Renal pelvis (tissue), 4 donors: Measurements from ENCODE around the gene EMP2. TPM values are rescaled to one million over a fixed set of nuclear protein-coding genes. Genes with fewer than 3 reads are reported as not detected.
"Not testable (repeated sequence)": the region's sequence is repeated elsewhere in the genome, so short reads cannot be mapped to it uniquely, and the experiment has no call there.

Source experiments
- DNase-seq: peaks from one replicate; pipeline ENCODE4 v3.0.0-alpha.2; 2013
- polyA plus RNA-seq, 3 donors: library from polyadenylated mRNA; unstranded; fragments of 120-200 nt; gene quantifications; one replicate each; pipeline ENCODE4 v1.2.1, GENCODE V29; 2013; ENCODE audit not compliant: insufficient read length in 3 of 3

EMP2 gene
- polyA plus RNA-seq, 3 donors: 18.1 to 22.7 (median 20.4) TPM

DNA sequence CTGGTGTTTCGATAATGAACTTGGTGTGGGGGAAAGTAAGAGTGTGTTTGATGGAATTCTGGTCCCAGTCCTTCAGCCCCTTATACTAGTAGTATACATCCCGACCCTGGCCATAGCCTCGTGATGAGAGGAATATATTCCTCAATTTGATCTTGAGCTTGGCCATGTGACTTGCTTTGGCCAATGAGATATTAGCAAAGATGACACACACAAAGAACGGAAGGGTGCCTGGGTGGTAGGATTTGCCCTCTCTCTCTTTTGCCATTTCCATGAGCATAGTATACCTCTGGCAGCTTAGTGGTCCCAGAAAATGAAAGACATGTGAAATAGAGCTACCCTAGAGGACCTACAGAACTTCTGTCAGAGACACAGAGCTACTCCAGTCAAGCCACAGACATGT, 2.9 kb upstream of the EMP2 start:
- DNase-seq: no peak

DNA sequence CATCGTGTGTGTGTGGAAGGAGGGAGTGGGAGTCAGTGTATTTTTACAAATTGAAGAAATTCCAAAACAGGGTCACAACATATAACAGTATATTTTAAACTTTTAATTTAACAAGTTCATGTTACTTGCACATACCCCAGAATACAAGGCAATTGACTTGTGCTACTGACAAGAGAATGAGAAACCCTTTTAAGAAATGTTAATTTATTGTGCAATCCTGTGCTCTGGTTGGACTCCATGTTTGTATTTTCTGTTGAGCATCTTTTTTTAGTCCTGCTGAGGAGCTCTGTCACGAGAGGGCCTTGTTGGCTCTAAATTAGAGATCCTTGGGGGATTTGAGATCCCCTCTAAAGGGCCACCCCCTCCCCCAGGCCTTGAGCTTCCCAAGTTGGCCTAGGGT, 1.1 kb upstream of the EMP2 start:
- no peak for DNase-seq

DNA sequence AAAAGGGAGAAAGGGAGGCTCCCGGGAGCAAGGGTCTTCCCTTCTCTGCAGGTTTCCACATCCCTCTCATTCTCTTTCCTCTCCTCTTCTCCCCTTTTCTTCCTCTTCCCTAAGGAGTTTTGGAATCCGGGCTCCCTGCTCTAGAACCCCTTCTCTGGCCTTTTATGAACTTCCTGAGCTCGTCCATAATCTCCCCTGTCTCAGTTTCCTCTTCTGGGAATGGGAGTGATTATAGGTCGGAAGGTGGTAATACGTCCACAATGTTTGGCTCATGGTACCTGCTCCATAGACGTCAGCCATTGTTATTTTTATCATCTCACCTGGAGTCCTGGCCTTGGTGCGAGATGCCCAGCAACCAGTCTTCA, 467 bp upstream of the EMP2 start:
- no peak for DNase-seq

DNA sequence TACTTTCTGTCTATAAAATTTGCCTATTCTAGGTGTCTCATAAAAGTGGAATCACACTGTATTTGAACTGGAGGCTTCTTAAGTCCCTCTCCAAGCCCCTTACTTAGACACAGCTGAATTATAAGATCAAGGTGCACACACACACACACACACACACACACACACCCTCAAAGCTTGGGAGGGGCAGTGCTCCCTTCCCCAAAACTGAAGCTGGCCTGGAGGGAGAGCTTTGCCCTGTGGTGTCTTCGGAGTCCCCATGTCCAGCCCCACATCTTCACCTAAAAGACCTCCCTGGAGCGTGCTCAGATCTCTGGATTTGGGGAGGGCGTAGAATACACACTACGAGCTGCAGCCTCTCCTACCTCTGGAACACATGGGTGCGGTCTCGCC, 828 bp downstream of the EMP2 start:
- no peak for DNase-seq

DNA sequence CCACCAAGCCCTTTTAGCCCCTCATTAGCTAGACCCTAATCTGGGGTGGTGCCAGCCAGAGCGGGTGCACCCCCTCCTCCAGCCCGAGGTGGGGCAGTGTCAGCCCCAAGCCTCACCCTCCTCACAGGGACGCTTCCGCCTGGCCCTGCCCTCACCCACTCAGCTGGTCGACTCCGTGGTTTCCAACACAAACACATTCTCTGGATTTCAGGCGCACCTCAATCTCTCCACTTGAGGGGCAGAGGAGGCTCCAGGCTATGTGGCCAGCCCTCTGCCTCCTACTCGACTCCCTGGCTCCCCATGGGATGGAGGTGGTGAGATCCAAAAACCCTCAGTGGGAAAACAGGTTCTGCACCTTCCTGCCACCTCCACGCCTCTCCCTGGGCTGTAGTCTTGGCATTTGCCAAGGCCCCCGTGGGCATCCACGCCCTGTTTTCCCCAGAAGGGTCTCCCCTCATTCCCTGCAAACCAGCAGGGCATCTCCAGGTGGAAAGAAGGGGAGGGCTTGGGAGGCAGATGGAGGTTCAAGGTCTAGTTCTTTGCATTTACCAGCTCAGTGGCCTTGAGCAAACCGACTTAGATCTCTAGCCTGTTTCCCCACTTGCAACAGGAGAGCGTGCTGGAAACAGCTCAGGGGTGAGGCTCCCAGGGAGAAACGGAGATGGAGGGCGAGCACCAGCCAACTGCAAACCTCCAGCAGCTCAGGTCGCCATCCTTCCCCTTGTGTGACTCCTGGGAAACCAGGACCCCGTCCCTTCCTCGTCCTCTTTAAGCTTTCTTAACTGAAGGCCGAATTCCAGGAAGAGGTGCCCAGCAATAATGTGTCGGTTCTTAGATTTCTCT, 1.7 kb downstream of the EMP2 start:
- no peak for DNase-seq

DNA sequence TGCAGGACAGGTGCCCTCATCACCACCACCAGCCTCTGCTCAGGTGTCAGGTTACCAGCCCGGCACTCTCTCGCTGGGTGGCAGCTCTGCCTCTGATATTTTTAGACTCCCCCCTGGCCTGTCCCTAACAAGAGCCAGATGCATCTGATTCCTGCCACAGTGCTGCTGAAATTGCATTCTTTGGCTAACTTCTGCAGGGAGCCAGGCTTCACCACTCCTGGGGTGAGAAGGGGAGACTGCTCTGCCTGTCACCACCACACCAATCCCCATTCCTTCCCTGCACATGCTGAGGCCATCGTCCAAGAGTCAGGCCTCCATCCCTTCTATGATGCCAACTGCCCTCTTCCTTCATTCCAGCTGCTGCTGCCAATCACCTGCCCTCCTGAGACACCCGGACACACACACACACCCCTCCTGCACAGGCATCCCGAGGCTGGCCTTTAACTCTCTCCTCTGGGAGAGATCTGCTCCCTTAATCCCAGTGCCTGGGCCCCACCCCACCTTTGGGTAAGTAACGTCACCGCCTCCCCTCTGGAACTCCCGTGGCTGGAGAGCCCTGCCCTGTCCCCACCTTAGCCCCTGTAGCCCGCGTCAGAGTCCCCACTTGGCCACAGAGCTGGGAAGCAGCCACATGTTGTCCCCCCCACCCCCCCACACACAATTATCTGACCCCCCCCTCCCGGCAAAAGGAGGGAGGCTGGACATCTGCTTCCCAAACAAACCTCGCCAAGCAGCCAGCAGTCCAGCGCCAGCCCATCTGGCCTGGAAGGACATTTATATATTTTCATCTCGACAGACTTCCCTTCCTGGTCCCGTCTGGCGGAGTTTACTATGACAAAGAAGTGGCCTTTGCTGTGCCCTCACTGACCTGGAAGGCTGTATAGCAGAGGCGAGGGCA, 2.8 kb downstream of the EMP2 start:
- no peak for DNase-seq

DNA sequence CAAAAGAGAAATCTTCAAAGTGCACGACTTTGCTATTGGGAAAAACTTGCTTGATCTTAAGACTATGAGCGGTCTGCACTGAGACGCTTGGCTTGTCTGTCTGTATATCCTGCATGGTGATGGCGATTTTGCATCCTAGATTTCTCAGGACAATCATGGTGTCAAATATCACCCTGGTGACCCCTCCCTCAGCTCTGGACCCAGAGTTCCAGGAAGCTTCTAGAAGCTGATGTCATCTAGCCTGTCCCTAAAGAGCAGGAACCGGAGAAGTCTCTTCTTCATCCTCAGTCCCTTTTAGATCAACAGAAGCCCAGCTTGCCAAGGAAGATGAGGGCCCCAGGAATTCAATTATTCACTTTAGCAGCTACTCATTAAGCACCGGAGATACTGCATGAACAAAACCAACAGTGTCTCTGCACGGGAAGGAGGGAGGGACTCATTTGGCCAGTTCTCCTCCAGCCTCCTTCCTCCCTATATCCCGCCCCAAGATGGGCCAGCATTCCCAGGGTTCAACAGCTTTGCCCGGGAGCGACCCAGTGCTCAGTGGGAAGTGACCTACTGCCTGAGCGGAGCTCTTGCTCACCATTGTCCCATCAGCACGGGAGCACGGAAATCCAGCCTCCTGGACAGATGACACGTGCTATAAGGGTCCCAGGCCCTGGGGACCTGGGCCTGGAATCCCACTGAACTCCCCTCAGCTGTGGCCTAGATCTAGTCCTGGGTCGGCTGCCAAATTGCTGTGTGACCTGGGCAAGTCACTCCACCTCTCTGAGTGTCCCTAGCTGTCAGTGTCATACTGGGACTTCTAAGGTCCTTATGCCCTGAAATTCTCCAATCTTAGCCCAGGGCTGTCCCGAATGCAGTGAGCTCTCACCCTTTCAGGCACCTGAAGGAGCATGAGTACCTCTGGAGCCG, 3.8 kb downstream of the EMP2 start:
- no peak for DNase-seq

DNA sequence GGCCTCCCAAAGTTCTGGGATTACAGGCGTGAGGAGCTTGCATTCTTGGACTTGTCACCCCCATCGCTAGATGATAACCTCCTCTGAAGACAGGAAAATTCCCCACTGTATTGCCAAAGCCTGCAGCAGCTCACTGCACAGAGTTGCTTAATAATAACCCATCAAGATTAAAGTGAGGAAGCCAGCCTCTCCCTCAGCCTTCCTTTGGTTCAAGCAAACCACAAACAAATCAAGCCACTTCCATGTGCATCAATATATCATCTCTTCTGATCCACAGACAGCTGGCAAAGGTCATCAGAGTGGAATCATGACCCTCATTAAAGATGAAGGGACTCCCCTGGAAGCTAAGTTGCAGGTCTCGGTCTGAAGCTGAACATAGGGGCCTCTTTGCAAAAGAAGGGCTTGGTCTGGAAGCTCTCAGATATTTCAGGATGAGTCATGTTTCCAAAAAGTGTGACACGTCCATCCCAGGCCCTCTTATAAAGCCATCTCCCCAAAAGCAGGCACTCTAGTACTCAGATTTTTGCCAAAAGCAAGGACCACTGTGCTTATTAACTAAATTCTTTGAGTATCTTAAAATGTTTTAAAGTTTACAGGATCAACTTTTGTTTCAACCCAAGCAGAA, 4.8 kb downstream of the EMP2 start:
- no peak for DNase-seq

DNA sequence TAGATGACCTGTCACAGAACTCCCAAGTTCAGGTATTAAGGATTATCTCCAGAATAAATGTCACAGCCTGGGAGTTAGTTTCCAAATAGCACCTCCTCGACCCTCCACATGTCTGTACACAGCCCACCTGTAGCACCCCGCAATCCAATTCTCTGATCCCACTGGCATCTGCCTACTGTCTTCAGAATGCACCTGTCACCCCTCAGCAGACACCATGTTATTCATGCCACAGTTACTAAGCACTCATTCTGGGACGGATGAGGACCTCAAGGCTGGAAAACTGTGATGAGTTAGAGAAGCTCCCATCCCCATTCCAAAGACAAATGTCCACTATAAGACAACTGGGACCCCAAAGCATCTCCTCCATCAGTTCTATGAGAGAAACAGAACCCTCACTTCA, 7.8 kb downstream of the EMP2 start:
- no peak for DNase-seq

DNA sequence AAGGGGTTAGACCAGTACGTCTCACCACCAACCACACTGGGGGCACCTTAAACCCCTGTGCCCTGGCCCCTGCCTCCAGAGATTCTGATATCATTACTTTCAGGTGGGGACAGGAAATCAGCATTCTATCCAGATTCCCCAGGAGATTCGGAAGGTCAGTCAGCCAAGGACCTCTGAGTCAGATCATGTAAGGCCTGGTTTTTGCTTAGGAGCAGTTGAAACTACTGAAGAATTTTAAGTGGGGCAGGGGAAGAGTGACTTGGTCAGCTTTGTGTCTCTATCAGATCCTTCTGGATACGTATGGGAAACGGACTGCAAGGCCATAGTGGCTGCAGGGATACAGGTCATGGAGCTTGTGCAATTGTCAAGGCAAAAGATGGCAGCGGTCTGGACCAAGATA, 9.0 kb downstream of the EMP2 start:
- no peak for DNase-seq

DNA sequence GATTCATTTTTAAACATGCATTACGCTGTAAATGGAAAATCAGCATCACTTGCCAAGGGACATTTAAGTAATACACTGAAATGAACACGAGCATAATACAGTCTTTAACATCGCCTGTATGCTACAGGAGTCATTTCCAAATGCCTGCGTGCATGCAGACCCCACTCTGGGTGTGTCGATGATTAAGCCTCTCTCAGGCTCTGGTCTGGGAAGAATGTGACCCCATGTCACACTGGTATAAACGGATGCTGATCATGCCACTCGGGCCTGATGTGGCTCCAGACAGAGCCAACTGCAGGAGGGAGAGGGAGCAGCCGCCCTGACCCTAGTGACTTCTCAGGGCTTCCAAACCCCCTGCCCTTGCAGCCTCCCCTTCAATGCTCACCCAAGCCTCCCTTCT, 10.8 kb downstream of the EMP2 start:
- no peak for DNase-seq

DNA sequence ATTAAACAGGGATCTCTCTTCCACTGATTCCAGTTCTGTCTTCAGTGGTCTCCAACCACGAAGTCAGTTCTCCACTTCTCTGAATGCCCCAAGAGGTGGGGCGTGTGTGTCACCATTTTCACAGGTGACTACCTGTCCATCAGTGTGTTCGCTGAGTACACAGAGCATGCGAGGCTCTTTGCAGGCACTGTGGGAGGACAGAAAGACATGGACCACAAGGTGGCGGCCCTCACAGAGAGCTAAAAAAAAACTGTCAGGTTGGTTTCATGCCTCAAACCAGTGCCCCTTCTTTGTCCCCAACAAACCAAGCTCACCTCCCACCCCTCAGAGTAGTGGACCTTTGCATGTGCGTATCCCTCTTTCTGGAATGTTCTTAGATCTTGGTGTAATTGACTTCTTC, 13.8 kb downstream of the EMP2 start:
- DNase-seq: no peak

DNA sequence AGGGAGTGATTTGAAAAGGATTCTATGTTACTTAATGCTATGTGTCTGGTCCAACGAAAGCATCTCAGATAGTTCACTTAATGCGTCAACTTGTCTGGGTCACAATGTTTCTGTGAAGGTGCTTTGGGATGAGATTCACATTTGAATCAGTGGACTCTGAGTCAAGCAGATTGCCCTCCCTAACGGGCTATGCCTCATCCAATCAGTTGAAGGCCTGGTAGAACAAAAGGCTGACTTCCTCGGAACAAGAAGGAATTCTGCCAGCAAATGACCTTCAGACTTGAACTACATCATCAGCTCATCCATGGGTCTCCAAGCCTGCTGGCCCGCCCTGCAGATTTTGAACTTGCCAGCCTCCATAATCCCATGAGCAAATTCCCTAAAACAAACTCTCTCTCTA, 15.2 kb downstream of the EMP2 start:
- no peak for DNase-seq

DNA sequence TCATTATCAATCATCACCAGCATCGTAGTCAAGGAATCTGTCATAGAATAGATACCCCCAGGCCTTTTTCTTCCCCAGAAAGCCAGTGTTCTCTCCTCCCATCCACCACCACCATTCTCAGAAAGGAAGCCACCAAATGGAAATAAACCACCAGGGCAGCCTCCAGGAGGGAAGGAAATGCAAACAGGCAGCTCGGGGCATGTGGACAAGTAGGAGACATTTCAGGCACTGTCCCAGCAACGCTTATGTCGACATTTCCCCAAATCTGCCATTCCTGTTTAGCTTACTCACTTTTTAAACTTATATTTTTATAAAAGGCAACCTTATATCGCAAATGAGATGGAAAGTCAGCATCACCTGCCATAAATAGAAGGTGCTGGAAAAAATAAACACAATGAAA, 15.8 kb downstream of the EMP2 start:
- no peak for DNase-seq

DNA sequence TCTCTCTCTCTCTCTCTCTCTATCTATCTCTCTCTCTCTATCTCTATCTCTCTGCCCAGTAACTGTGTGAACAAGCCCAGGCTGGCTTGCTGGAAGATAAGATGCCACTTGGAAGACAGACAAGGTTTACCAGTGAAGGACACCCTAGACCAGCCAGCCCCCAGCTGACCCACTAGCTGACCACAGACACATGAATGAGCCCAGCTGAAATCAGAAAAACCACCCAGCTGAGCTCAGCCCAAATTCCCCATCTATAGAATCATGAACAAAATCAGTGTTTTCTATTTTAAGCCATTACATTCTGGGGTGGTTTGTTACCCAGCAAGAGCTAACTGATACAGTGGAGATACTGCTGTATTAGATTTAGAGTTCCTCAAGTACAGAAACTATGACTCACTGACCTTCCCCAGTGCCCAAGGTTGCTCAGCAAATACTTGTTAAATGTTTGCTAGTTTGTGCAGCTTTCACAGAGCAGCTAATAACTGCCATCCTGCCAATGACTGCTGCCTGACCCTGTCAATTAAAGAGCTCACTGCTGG, 18.0 kb downstream of the EMP2 start:
- no peak for DNase-seq

DNA sequence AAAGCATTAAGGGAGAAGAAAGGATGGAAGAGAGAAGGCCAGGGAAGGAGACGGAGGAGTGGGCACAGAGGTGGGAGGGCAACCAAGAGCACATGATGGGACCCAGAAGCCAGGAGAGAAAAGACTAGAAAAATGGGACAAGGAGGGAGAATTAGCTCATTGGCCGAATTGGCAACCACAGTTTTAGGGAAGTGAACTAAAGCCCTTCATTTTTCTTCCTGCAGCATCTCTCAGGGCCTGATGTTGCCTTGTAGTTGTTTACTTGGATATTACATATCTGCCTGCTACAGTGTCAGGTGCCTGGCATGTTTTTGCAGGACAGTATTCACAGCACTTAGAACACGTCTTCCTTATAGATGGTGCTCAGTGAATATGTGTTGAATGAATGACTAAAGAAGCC, 19.0 kb downstream of the EMP2 start:
- no peak for DNase-seq

DNA sequence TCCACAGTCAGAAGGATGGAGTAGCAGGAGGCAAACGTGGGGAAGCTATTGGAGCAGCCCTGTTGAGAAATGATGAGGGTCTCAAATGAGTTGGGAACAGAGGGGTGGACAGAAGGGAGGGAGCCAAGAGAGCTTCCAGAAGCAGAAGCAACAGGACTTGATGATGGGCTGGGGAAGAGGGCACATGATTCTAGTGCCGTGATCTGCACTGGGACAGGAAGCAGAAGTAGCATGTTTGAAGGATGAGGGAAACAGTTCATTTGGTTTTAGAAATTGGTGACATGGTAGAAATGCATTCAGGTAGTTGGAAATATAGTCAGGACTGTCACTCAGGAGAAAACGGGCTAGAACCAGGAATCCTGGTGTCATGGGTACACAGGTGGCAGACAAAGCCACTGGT, 19.4 kb downstream of the EMP2 start:
- DNase-seq: no peak

DNA sequence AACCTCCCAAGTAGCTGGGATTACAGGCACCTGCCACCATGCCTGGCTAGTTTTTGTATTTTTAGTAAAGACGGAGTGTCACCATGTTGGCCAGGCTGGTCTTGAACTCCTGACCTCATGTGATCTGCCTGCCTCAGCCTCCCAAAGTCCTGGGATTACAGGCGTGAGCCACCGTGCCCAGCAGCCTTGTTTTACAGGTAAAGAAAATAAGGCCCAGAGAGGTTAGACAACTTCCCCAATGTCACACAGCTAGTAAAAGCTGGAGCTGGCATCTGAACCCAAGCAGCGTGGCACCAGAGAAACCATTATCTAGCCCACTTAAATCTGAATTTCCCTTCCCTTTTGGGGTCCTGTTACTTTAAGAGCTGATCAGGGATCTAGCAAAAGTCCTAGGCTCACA, 20.6 kb downstream of the EMP2 start:
- not testable (repeated sequence) for DNase-seq

DNA sequence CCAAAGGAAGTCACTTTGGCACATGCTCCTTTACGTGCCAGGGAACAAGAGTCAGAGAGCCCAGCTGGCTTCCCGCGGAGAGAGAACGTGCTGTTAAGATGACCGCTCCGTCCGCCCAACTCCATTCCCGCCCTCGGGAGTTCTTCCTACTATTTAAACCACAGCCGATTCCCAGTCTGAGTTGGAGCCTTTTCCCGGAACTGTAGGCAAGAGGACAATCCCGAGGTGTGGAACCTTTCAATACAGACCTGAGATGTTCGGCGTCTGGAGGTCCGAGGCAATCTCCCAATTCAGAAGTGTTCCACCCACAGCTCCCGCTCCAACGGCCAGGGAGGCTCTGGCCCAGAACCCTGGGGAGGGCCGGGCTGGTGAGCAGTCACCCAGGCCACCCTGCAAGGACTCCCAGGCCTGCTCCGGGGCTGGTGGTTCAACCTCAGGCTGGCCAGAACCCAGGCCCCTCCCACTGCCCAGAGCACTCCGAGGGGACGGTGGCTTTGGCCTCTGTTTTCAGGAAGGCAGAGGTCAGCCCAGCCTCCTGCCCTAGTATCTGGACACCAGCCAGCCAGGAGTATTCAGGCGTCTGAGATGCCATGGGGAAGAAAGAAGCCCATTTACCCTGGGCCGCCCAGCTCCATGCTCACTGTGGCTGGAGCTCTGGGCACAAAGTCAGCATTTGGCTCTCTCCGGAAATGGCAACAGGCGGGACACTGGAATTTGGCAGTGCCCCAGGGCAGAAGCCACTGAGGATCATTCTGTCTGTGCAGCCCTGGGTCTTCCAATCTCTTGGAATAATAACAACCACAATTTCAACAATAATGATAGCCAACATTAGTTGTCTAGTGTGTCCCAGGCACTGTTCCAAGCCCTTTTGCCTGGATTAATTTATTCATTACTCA, 21.4 kb downstream of the EMP2 start:
- no peak for DNase-seq

DNA sequence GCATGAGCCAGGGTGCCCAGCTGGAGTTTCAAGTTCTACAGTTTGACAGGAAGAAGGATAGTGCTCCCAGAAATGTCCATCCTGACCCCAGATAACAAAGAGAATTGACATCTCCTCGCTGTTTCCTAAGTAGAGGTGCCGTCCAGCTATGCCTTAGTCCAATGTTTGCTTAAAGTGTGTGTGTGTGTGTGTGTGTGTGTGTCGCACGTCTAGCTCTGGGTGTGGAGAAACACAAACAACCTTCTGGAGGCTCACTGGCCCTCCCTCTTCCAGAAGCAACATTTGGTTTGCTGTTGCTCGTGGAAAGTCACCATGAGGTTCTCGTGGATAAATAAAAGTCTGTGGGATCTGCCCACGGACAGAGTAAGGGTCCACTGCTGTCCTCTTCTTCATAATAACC, 22.1 kb downstream of the EMP2 start:
- DNase-seq: no peak
